GM23338 (cell line): Measurements from ENCODE around the gene RABL6. TPM values are rescaled to one million over a fixed set of nuclear protein-coding genes. Genes with fewer than 3 reads are reported as not detected.

Experiments
- ATAC-seq: fragments of 200-7000 bp; cut with Tn5 transposase; 3 replicates; pipeline ENCODE4 v1.9.1; 2020
- DNase-seq: peaks from one replicate; pipeline ENCODE4 v3.0.0-alpha.2; 2015; ENCODE audit warnings: low spot score
- H2AFZ ChIP-seq: fragments of 200-600 bp; sonication (generic); 2 replicates; pipeline ENCODE4 v1.8.0; 2016; ENCODE audit warnings: antibody characterized with exemption, mild to moderate bottlenecking, moderate library complexity
- H3F3A ChIP-seq: fragments of 200-600 bp; sonication (generic); replicated peaks from 2 replicates; pipeline ENCODE4 v1.8.0; 2017; ENCODE audit warnings: antibody characterized with exemption, mixed run types, low read depth
- H3K27ac ChIP-seq: fragments of 200-600 bp; sonication (generic); 2 replicates; pipeline ENCODE4 v1.6.1; 2016; ENCODE audit warnings: low read depth
- H3K27me3 ChIP-seq: fragments of 200-600 bp; sonication (generic); 2 replicates; pipeline ENCODE4 v1.8.0; 2016; ENCODE audit warnings: mild to moderate bottlenecking, mixed run types, moderate library complexity; ENCODE audit not compliant: insufficient read depth
- H3K36me3 ChIP-seq: fragments of 200-600 bp; sonication (generic); 2 replicates; pipeline ENCODE4 v1.8.0; 2016; ENCODE audit warnings: mild to moderate bottlenecking; ENCODE audit not compliant: insufficient read depth
- H3K4me1 ChIP-seq: fragments of 200-600 bp; sonication (generic); 2 replicates; pipeline ENCODE4 v1.8.0; 2016; ENCODE audit warnings: mild to moderate bottlenecking, moderate library complexity; ENCODE audit not compliant: insufficient read depth
- H3K4me2 ChIP-seq: fragments of 200-600 bp; sonication (generic); 2 replicates; pipeline ENCODE4 v1.7.1; 2017; ENCODE audit warnings: mixed run types
- H3K4me3 ChIP-seq: fragments of 200-600 bp; sonication (generic); 2 replicates; pipeline ENCODE4 v1.6.1; 2016; ENCODE audit warnings: mixed run types
- H3K79me2 ChIP-seq: fragments of 200-600 bp; sonication (generic); replicated peaks from 2 replicates; pipeline ENCODE4 v1.8.0; 2017; ENCODE audit warnings: mild to moderate bottlenecking; ENCODE audit not compliant: insufficient read depth
- H3K9me2 ChIP-seq: fragments of 200-600 bp; sonication (generic); 2 replicates; pipeline ENCODE4 v1.8.0; 2017; ENCODE audit not compliant: insufficient read depth
- H4K20me1 ChIP-seq: fragments of 200-600 bp; sonication (generic); replicated peaks from 2 replicates; pipeline ENCODE4 v1.8.0; 2017; ENCODE audit warnings: mild to moderate bottlenecking; ENCODE audit not compliant: insufficient read depth
- H3K27ac Mint-ChIP-seq: 2 replicates; pipeline ENCODE4 v1.8.0; 2020; ENCODE audit warnings: inconsistent platforms, mild to moderate bottlenecking, moderate library complexity, mixed read lengths
- H3K27me3 Mint-ChIP-seq: 3 replicates; pipeline ENCODE4 v1.8.0; 2022; ENCODE audit warnings: low read depth, mild to moderate bottlenecking, moderate library complexity, mixed read lengths, inconsistent platforms; ENCODE audit not compliant: insufficient read depth, poor library complexity
- H3K36me3 Mint-ChIP-seq: 3 replicates; pipeline ENCODE4 v1.8.0; 2021; ENCODE audit warnings: low read depth, mild to moderate bottlenecking, inconsistent platforms, moderate library complexity, mixed read lengths
- H3K4me1 Mint-ChIP-seq: 3 replicates; pipeline ENCODE4 v1.8.0; 2020; ENCODE audit warnings: mild to moderate bottlenecking, inconsistent platforms, mixed read lengths
- H3K4me3 Mint-ChIP-seq: 3 replicates; pipeline ENCODE4 v1.8.0; 2021; ENCODE audit warnings: moderate library complexity, mild to moderate bottlenecking, inconsistent platforms, mixed read lengths
- H3K9me3 Mint-ChIP-seq: 3 replicates; pipeline ENCODE4 v1.8.0; 2020; ENCODE audit warnings: moderate library complexity, mild to moderate bottlenecking, inconsistent platforms, mixed read lengths
- CREB1 ChIP-seq: fragments of 250-450 bp; sonication (Bioruptor Pico); IDR thresholded peaks from 2 replicates; pipeline ENCODE4 v1.5.0; 2020; ENCODE audit warnings: low read depth, mild to moderate bottlenecking, moderate library complexity
- EZH2 ChIP-seq: fragments of 200-600 bp; sonication (generic); IDR thresholded peaks from one replicate; pipeline ENCODE4 v1.8.0; 2017; ENCODE audit warnings: antibody characterized with exemption, mild to moderate bottlenecking, low read depth; ENCODE audit not compliant: unreplicated experiment
- EZH2phosphoT487 ChIP-seq: fragments of 200-600 bp; sonication (generic); IDR thresholded peaks from one replicate; pipeline ENCODE4 v1.8.1; 2018; ENCODE audit warnings: antibody characterized with exemption; ENCODE audit not compliant: unreplicated experiment
- JUNB ChIP-seq: IDR thresholded peaks from one replicate; pipeline ENCODE4 v1.6.1; 2016; ENCODE audit warnings: antibody characterized with exemption; ENCODE audit not compliant: unreplicated experiment
- NANOG ChIP-seq: IDR thresholded peaks from 2 replicates; pipeline ENCODE4 v1.6.1; 2016; ENCODE audit warnings: antibody characterized with exemption, borderline replicate concordance
- POLR2AphosphoS5 ChIP-seq: IDR thresholded peaks from 2 replicates; pipeline ENCODE4 v1.6.1; 2016; ENCODE audit warnings: antibody characterized with exemption, low read depth
- REST ChIP-seq: IDR thresholded peaks from one replicate; pipeline ENCODE4 v1.6.1; 2018; ENCODE audit warnings: antibody characterized with exemption; ENCODE audit not compliant: unreplicated experiment
- STAT1 ChIP-seq: IDR thresholded peaks from one replicate; pipeline ENCODE4 v1.6.1; 2016; ENCODE audit warnings: antibody characterized with exemption; ENCODE audit not compliant: unreplicated experiment
- ZNF114 ChIP-seq: fragments of 250-450 bp; sonication (Bioruptor Pico); IDR thresholded peaks from 2 replicates; pipeline ENCODE4 v1.5.0; 2020; ENCODE audit warnings: mild to moderate bottlenecking, moderate library complexity
- ZNF331 ChIP-seq: fragments of 250-450 bp; sonication (Bioruptor Pico); IDR thresholded peaks from 2 replicates; pipeline ENCODE4 v1.5.0; 2020; ENCODE audit warnings: low read depth, mild to moderate bottlenecking, moderate library complexity
- ZNF462 ChIP-seq: fragments of 250-450 bp; sonication (Bioruptor Pico); IDR thresholded peaks from 2 replicates; pipeline ENCODE4 v1.5.0; 2020; ENCODE audit warnings: mild to moderate bottlenecking, moderate library complexity
- polyA plus RNA-seq: library from polyadenylated mRNA; unstranded; fragments of >200 nt; fragmentation: Nextera tagmentation; extraction: Ambion mirVana; gene quantifications from 2 replicates; pipeline ENCODE4 v1.2.1, GENCODE V29; 2016
- total RNA-seq: library from RNA; depleted of rRNA; stranded (reverse); fragments of >200 nt; shearing (Covaris generic); gene quantifications from 2 replicates; pipeline ENCODE4 v1.2.3, GENCODE V29; 2014
- TF ChIP-seq, protein P1 (sequence below), 2 experiments: fragments of 200-600 bp in 1 of 2; sonication (generic) in 1 of 2; conservative IDR thresholded peaks; 2 replicates each; pipeline versions ENCODE4 v1.5.1 to v1.6.1; 2016 to 2017; ENCODE audit warnings: antibody characterized with exemption in 2 of 2, low read depth in 2 of 2, mild to moderate bottlenecking in 2 of 2, moderate library complexity in 1 of 2
- TF ChIP-seq, protein P2 (sequence below): IDR thresholded peaks from 2 replicates; pipeline ENCODE4 v1.6.1; 2016; ENCODE audit warnings: antibody characterized with exemption

RABL6 gene
- total and polyA plus RNA-seq, 2 experiments from 2014 or later, result 59.1 to 127 TPM

- DNase-seq (no peak), ATAC-seq (no peak)
- Mint-ChIP-seq H3K4me1 (no peaks in the 10 kb centered on the region), H3K9me3 (no peaks in the 10 kb centered on the region), H3K27ac (no peak overlapping the region), H3K4me3 (no peak overlapping the region), H3K36me3 (peaks cover 2% of the 10 kb centered on the region; the same call in 2 of the 3 replicates), H3K27me3 (peaks cover 3% of the 10 kb centered on the region)
- Histone ChIP-seq H3K79me2 (no peaks in the 10 kb centered on the region), H3K9me2 (no peaks in the 10 kb centered on the region), H3K4me2 (no peak overlapping the region), H3K4me3 (no peak overlapping the region), H2AFZ (no peak overlapping the region), H3F3A (no peaks in the 10 kb centered on the region), H3K4me1 (no peaks in the 10 kb centered on the region; the same call in 1 of the 2 replicates), H3K27ac (no peak overlapping the region), H4K20me1 (no peaks in the 10 kb centered on the region), H3K36me3 (no peaks in the 10 kb centered on the region; the same call in 1 of the 2 replicates), H3K27me3 (no peaks in the 10 kb centered on the region)
- TF ChIP-seq CREB1 (CRISPR knock-in tag) (no peak), EZH2phosphoT487 (no peak), REST (no peak), STAT1 (no peak), ZNF331 (CRISPR knock-in tag) (no peak), ZNF462 (CRISPR knock-in tag) (no peak), EZH2 (no peak), NANOG (no peak), POLR2AphosphoS5 (no peak), ZNF114 (CRISPR knock-in tag) (no peak), JUNB (no peak)
- TF ChIP-seq, protein P1, sequence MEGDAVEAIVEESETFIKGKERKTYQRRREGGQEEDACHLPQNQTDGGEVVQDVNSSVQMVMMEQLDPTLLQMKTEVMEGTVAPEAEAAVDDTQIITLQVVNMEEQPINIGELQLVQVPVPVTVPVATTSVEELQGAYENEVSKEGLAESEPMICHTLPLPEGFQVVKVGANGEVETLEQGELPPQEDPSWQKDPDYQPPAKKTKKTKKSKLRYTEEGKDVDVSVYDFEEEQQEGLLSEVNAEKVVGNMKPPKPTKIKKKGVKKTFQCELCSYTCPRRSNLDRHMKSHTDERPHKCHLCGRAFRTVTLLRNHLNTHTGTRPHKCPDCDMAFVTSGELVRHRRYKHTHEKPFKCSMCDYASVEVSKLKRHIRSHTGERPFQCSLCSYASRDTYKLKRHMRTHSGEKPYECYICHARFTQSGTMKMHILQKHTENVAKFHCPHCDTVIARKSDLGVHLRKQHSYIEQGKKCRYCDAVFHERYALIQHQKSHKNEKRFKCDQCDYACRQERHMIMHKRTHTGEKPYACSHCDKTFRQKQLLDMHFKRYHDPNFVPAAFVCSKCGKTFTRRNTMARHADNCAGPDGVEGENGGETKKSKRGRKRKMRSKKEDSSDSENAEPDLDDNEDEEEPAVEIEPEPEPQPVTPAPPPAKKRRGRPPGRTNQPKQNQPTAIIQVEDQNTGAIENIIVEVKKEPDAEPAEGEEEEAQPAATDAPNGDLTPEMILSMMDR (conservative IDR thresholded peaks at IDR 0.05; ENCODE audit: low read depth in 2 of 2), result no peak
- TF ChIP-seq, protein P2, sequence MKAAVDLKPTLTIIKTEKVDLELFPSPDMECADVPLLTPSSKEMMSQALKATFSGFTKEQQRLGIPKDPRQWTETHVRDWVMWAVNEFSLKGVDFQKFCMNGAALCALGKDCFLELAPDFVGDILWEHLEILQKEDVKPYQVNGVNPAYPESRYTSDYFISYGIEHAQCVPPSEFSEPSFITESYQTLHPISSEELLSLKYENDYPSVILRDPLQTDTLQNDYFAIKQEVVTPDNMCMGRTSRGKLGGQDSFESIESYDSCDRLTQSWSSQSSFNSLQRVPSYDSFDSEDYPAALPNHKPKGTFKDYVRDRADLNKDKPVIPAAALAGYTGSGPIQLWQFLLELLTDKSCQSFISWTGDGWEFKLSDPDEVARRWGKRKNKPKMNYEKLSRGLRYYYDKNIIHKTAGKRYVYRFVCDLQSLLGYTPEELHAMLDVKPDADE, result no peak
Observed at GRCh38 chr9:136854842-136855460, 47.2 kb downstream of the RABL6 start.
